Neural progenitor cell (in vitro differentiated cells): ENCODE results near the gene G3BP2.

ENCODE experiments used
- EZH2 ChIP-seq: fragments of 200-600 bp; sonication (generic); IDR thresholded peaks from 2 replicates; pipeline ENCODE4 v1.6.1; 2017; ENCODE audit warnings: antibody characterized with exemption, mild to moderate bottlenecking, moderate library complexity
- EZH2phosphoT487 ChIP-seq: fragments of 200-600 bp; sonication (generic); IDR thresholded peaks from 2 replicates; pipeline ENCODE4 v1.6.1; 2017; ENCODE audit warnings: antibody characterized with exemption
- TF ChIP-seq, protein P1 (sequence below): fragments of 200-600 bp; sonication (generic); IDR thresholded peaks from 2 replicates; pipeline ENCODE4 v1.5.1; 2017; ENCODE audit warnings: antibody characterized with exemption, mild to moderate bottlenecking

DNA sequence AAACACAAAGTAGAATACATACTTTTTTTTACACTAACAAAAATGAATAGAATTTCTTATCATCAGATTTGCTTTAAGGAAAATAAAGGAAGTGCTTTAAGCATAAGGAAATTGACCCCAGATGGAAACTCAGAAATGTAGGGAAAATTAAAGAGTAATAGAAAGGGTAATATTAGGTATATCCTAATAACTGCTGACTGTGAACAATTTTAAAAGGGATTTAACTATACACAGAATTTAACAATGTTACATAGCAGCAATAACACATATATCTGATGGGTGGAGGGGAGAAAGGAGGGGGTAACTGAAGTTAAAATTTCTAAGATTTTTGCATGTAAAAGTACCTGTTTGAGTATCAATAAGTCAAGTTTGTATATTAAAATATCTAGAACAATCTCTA, 51.5 kb downstream of the G3BP2 start:
- TF ChIP-seq, protein P1, sequence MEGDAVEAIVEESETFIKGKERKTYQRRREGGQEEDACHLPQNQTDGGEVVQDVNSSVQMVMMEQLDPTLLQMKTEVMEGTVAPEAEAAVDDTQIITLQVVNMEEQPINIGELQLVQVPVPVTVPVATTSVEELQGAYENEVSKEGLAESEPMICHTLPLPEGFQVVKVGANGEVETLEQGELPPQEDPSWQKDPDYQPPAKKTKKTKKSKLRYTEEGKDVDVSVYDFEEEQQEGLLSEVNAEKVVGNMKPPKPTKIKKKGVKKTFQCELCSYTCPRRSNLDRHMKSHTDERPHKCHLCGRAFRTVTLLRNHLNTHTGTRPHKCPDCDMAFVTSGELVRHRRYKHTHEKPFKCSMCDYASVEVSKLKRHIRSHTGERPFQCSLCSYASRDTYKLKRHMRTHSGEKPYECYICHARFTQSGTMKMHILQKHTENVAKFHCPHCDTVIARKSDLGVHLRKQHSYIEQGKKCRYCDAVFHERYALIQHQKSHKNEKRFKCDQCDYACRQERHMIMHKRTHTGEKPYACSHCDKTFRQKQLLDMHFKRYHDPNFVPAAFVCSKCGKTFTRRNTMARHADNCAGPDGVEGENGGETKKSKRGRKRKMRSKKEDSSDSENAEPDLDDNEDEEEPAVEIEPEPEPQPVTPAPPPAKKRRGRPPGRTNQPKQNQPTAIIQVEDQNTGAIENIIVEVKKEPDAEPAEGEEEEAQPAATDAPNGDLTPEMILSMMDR: no peak
- TF ChIP-seq EZH2phosphoT487 (no peak), EZH2 (no peak)
